Stimulated activated effector memory CD8-positive, alpha-beta T cell treated with anti-CD3 and anti-CD28 coated beads, Interleukin-12 subunit alpha, Interleukin-12 subunit beta, amount 100 ng/mL, for 72 hours (primary cell): ENCODE measurements around the gene B3GALT6.
"Not testable (repeated sequence)": the region's sequence is repeated elsewhere in the genome, so short reads cannot be mapped to it uniquely, and the experiment has no call there.

Source experiments
- ATAC-seq: fragments of 150-1000 bp; cut with Tn5 transposase; 2 replicates; pipeline ENCODE4 v1.10.0; 2021
- DNase-seq, 2 donors: peaks; one replicate each; pipeline ENCODE4 v3.0.0; 2021 to 2022; ENCODE audit warnings: low spot score in 2 of 2
- H3K27ac Mint-ChIP-seq: one replicate; pipeline ENCODE4 v1.8.0; 2022; ENCODE audit warnings: mild to moderate bottlenecking, mixed read lengths
- H3K36me3 Mint-ChIP-seq: one replicate; pipeline ENCODE4 v1.8.0; 2022; ENCODE audit warnings: mild to moderate bottlenecking, mixed read lengths
- H3K4me1 Mint-ChIP-seq: one replicate; pipeline ENCODE4 v1.8.0; 2022; ENCODE audit warnings: mixed read lengths
- H3K4me3 Mint-ChIP-seq: one replicate; pipeline ENCODE4 v1.8.0; 2022; ENCODE audit warnings: mild to moderate bottlenecking, mixed read lengths
- H3K9me3 Mint-ChIP-seq: one replicate; pipeline ENCODE4 v1.8.0; 2022; ENCODE audit warnings: mixed read lengths

B3GALT6 gene

DNA sequence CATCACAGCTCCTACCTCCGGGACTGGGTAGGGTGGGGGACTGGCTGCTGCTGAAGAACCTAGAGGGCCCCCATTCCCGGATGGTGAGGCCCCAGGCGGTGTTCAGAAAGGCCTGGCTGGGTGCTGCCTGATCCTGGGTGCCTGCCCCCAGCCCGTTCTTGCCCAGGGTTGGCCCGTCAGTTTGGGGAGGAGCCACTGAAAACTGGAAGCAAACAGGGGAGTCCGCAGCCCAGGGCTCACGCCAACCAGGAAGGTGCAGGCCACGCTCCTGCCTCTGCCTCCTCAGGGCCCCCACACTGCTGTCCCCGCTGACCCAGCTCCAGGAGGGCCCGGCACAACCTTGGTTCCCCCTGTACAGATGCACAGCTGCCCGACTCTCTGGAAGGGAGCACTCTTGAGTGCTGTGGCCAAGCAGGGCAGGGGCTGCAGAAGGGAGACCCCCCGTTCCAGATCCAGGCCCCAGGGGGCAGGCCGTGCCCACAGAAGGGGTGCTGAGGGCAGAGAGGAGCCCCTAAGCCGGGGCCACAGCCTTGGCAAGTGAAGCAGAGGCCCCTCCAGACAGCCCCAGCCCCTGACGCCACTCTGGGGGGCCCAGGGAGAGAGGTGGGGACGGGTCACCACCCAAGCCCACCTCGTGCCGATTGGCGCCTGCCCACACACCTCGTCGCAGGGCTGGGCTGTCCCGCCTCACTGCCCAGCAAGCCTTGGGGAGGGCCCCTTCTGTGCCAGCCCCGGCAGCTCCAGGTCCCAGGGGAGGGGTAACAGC lies 9.0 kb downstream of the B3GALT6 start:
- no peak overlapping the region for H3K27ac Mint-ChIP-seq
- no peaks in the 10 kb centered on the region for H3K4me1 Mint-ChIP-seq
- ATAC-seq (no peak), DNase-seq (no peak)
- no peaks in the 10 kb centered on the region for H3K36me3 Mint-ChIP-seq
- H3K4me3 Mint-ChIP-seq: no peak overlapping the region
- H3K9me3 Mint-ChIP-seq: no peaks in the 10 kb centered on the region

DNA sequence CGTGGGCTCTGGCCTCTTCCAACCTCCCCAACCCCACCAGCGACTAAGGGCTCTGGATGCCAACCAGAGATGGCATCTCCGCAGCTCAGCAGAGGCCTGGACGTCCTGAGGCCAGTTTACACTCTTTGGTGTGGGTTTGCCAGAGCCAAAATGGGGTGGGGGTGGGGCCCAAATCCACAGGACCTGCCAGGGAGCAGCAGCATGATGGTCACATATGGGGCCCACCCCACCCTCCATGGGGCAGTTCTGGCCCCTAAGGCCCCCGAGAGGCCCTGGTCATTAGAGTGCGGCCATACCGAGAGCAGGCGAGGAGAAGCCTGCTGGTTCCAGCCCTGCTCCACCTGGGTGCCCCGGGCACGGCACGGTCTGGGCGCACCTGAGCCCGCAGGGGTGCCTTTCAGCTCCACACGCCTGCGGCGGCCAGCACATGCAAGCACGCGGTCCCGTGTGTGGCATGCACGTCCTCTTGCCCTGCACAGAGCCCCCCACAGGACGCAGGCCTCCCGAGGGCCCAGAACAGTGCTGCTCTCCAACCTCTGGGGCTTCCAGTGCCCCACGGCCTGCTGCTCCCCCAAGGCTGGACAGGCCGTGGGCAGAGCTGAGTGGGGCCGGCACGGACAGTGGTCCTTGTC lies 9.7 kb downstream of the B3GALT6 start:
- Mint-ChIP-seq H3K27ac (no peak overlapping the region), H3K4me1 (no peaks in the 10 kb centered on the region), H3K9me3 (no peaks in the 10 kb centered on the region), H3K4me3 (no peak overlapping the region), H3K36me3 (no peaks in the 10 kb centered on the region)
- ATAC-seq (no peak), DNase-seq (no peak)

DNA sequence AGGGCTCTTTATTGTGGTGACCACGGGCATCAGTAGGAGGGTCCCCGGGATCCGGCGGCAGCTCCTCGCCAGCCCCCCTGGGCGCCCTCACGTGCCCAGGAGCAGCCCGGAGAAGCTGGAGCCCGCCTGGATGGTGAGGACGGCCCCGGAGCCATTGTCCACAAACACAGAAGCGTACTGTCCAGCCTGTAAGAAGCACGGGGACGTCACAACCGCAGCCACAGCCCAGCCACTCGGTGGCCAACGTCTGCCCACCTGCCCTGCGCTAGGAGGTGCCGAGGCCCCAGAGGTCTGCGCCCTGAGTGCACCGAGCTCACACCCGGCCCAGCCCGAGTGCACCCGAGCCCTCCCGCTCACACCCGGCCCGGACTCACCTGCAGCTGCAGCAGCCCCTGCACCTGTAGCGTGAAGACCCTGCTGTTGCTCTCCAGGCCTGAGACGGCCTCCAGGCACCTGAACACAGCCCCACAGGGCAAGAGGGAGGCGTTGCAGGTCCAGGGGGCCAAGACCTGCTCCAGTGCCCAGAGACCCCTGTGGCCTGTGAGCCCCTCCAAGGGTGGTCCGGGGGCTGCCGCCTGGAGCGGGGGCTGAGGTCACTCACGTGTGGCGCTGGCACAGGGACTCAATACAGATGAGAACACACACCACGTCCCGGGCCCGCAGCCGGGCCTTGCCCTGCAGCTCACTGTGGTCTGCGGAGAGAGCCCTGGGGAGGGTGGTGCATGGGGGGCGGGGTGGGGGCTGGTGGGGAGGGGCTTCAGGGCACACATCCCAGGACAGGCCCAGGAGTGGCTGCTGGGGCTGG lies 10.6 kb downstream of the B3GALT6 start:
- H3K4me1 Mint-ChIP-seq: no peaks in the 10 kb centered on the region
- no peaks in the 10 kb centered on the region for H3K9me3 Mint-ChIP-seq
- H3K4me3 Mint-ChIP-seq: no peak overlapping the region
- no peak overlapping the region for H3K27ac Mint-ChIP-seq
- no peaks in the 10 kb centered on the region for H3K36me3 Mint-ChIP-seq
- no peak for DNase-seq
- no peak for ATAC-seq

DNA sequence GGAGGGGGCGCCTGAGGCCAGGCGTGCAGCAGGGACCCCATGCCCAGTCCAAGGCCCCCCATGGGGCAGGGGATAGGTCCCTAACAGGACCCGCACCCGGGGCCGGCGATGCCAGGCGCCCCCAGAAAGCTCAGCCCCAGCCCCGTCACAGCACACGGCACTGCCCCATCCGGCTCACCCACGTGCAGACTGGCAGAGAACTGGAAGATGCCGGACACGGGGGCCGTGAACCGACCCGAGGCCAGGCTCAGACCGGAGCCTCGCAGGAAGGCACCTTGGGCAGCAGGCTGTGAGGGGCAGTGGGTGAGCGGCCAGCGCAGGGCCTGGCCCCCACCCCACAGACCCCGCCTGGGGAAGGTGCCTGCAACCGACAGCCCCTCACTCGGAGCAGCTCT lies 11.2 kb downstream of the B3GALT6 start:
- no peaks in the 10 kb centered on the region for H3K36me3 Mint-ChIP-seq
- no peaks in the 10 kb centered on the region for H3K4me1 Mint-ChIP-seq
- H3K4me3 Mint-ChIP-seq: no peak overlapping the region
- no peaks in the 10 kb centered on the region for H3K9me3 Mint-ChIP-seq
- ATAC-seq (no peak), DNase-seq (no peak)
- H3K27ac Mint-ChIP-seq: no peak overlapping the region

DNA sequence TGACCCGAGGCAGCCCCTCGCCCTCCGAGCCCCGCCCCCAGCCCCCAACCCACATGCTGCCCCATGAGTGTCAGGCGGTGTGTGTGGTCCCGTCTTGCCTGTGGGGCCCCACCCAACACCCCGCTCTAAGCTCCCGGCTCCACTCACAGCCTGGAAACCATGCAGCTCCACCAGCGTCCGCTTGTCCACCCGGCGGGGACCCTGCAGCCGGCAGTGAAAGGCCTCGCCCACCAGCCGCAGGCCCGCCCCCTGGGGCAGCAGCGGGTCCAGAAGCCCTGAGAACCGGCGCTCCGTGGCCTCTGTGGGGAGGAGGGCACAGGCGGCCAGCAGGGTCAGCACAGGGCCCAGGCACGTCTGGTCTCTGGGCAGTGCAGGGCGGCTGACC lies 11.8 kb downstream of the B3GALT6 start:
- Mint-ChIP-seq H3K27ac (no peak overlapping the region), H3K4me1 (no peaks in the 10 kb centered on the region), H3K4me3 (no peak overlapping the region), H3K9me3 (no peaks in the 10 kb centered on the region), H3K36me3 (no peaks in the 10 kb centered on the region)
- DNase-seq (no peak), ATAC-seq (no peak)

DNA sequence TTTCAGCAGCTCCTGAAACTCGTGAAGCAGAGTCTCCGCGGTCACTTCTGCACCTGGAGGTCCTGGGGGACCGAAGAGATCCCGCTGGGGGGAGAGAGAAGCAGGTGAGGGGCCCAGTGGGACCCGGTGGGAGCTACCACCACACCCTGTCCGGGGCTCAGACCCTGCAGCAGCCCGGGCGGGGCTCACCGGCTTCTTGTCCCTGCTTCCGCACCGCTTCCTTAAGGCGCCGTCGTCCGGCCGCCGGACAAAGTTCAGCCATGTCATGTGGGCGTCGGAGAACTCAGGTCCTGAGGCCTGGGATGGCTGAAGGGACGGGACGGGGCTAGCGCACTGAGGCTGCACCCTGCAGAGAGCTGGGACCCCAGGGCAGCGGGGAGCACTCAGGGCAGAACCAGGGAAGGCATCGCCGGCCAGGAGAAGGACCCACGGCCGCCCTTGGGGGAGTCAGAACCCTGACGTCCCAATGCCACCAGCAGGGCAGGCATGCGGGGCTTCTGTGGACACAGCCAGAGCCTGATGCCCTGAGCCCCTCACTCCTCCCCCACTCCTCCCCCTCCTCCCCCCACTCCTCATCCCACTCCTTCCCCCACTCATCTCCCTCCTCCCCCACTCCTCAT lies 12.3 kb downstream of the B3GALT6 start:
- H3K27ac Mint-ChIP-seq: no peak overlapping the region
- H3K4me1 Mint-ChIP-seq: no peaks in the 10 kb centered on the region
- DNase-seq (peak in 1 of 2 donors; percentile 51), ATAC-seq (no peak)
- no peaks in the 10 kb centered on the region for H3K36me3 Mint-ChIP-seq
- no peak overlapping the region for H3K4me3 Mint-ChIP-seq
- H3K9me3 Mint-ChIP-seq: no peaks in the 10 kb centered on the region

DNA sequence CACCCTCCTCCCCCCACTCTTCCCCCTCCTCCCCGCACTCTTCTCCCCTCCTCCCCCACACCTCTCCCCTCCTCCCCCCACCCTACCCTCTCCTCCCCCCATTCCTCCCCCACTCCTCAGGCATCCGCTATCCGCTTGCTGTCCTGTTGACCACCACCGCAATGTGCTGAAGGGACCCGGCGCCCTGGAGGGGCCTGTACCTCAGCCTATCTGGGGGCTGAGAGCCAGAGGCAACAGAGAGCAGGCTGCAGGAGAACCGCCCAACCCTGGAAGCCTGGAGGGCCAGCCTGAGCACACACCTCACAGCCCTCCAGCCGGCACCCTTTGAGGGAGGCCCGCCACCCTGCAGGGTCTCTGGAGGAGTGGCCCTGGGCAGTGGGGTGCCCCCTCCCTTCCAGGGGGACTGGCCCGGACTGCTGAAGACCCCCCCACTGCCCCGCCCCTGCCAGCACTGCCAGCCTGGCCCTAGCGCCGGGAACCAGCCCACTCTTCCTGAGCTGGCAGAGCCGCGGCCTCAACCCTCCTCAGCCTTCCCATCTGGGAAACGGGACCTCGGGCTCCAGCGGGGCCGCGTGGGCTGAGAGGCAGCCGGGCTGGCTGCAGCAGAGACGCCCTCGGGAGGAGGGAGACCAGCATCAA lies 13.3 kb downstream of the B3GALT6 start:
- ATAC-seq: no peak
- DNase-seq: no peak
- no peaks in the 10 kb centered on the region for H3K36me3 Mint-ChIP-seq

DNA sequence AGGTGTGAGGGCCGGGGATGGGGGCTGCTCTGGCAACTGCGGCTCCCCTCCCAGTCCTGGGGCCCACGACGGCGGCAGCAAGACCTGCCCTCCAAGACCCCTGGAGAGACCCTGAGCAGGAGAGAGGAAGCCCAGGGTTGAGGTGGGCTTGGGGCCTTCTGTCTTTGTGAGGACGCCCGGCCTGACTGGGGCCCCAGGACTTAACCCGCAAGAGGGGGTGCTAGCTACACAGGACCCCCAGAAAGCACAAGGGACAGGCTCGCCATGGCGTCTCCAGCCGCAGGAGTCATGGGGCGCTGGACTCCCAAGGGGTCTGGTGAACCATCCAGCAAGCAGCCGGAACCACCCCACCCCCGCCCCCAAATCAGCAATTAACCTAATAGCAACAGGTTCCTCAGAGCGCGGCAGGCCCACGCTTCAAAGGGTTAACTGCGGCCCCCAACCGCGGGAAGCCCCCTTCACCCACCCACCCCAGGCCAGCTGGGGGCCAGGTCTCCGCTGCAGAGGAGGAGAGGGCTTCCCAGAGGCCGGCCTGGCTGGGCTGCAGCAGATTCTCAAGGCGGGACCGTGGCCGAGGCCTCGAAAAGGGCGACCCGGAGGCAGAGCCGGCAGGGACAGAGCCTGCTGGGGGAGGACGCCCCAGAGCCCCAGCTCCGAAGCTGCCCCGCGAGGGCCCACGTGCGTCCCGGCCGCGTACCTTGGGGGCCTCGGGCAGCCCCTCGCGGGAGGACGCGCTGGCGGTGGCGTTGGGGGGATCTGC lies 14.0 kb downstream of the B3GALT6 start:
- Mint-ChIP-seq H3K4me3 (no peak overlapping the region), H3K27ac (no peak overlapping the region), H3K9me3 (no peaks in the 10 kb centered on the region), H3K36me3 (peaks cover 3% of the 10 kb centered on the region), H3K4me1 (peaks cover 11% of the 10 kb centered on the region)
- no peak for ATAC-seq
- no peak for DNase-seq

More for the DNA sequence above, 13.3 kb downstream of the B3GALT6 start:
- no peak overlapping the region for H3K27ac Mint-ChIP-seq
- H3K9me3 Mint-ChIP-seq: no peaks in the 10 kb centered on the region
- H3K4me1 Mint-ChIP-seq: peaks cover 5% of the 10 kb centered on the region
- H3K4me3 Mint-ChIP-seq: no peak overlapping the region

DNA sequence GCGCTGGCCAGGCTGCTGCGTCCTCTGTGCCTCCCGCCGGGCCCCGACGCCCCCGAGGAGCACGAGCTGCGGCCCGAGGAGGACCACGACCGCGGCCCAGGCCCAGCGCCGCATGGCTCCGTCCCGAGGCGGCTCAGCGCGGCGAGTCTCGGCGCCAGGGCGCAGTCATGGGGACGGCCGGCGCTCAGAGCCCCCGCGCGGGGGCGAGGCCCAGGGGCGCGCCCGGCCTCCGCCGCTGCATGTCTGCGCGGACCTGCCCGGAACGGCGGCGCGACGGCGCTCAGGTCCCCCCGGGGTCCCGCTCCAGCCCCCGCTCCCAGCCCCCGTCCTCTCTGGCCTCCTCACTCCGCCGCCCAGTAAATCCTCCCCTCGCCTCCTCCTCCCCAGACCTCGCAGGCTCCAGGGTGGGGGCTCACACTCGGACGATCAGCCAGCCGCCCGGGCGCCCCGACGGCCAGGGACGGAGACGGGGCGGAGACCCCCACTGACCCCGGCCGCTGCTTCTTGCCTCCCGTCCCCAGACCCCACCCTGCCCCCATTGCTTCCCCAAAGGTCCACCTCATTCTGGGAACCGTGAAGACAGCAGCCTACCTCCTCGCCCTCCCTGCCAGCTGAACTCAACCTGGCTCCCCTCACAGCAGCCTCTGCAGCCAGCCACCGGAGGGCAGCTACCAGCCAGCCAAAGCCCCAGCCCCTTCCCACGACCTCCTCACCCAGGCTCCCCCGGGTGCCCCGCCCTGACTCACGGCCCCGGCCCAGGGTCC lies 14.7 kb downstream of the B3GALT6 start, which contains the start of gene C1QTNF12:
Gene C1QTNF12, minus strand, starts transcription at position 146 of the 764 bp plus-strand sequence. Its CDS starts 32 bp downstream, at position 114.
- H3K9me3 Mint-ChIP-seq: no peaks in the 10 kb centered on the region
- DNase-seq: no peak
- peaks cover 14% of the 10 kb centered on the region for H3K4me1 Mint-ChIP-seq
- no peak for ATAC-seq
- no peak within 1 kb of the TSS for H3K27ac Mint-ChIP-seq
- H3K4me3 Mint-ChIP-seq: no peak within 1 kb of the TSS
- H3K36me3 Mint-ChIP-seq: peaks cover 7% of the 10 kb centered on the region

DNA sequence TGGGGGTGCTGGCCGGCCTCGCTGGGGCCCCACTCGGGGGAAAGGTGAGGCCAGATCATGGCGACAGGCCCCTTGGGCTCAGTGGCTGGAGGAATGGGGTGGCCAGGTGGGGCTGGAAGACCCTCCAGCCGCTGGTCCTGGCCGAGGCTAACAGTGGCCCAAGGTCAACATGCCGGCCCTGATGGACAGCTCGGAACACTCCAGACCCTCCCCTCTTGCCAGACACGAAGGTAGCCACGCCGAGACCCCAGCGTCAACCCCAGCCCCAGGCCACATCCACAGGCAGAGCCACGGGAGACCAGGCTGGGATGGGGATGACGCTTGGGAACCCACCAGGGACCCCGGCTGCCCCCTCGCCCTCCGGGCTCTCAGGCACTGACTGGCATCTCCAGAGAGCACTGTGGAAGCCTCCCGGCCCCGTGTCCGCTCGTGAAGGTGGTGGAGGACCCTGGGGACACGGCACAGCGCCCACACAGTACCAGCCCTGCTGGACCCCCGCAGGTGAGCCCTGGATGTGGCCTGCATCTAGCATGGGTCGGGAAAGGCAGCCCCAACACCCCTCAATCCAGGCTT lies 15.4 kb downstream of the B3GALT6 start:
- DNase-seq: no peak
- Mint-ChIP-seq H3K4me3 (no peak overlapping the region), H3K4me1 (peaks cover 14% of the 10 kb centered on the region), H3K9me3 (no peaks in the 10 kb centered on the region), H3K27ac (no peak overlapping the region), H3K36me3 (peaks cover 11% of the 10 kb centered on the region)
- no peak for ATAC-seq

DNA sequence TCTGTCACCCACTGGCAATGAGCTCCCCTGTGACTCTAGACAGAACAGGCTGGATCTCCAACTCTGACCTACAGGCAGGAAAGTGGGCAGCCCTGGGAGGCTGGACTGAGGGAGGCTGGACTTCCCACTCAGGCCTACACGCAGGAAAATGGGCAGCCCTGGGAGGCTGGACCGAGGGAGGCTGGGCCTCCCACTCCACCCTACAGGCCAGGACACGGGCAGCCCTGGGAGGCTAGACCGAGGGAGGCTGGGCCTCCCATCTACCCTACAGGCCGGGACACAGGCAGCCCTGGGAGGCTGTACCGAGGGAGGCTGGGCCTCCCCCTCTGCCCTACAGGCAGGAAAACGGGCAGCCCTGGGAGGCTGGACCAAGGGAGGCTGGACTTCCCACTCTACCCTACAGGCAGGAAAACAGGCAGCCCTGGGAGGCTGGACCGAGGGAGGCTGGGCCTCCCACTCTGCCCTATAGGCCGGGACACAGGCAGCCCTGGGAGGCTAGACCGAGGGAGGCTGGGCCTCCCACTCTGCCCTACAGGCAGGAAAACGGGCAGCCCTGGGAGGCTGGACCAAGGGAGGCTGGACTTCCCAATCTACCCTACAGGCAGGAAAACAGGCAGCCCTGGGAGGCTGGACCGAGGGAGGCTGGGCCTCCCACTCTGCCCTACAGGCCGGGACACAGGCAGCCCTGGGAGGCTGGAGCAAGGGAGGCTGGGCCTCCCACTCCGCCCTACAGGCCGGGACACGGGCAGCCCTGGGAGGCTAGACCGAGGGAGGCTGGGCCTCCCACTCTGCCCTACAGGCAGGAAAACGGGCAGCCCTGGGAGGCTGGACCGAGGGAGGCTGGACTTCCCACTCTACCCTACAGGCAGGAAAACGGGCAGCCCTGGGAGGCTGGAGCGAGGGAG lies 16.2 kb downstream of the B3GALT6 start:
- H3K27ac Mint-ChIP-seq, ATAC-seq, H3K9me3 Mint-ChIP-seq, DNase-seq, H3K4me3 Mint-ChIP-seq: not testable (repeated sequence)
- peaks cover 17% of the 10 kb centered on the region for H3K4me1 Mint-ChIP-seq
- H3K36me3 Mint-ChIP-seq: peaks cover 20% of the 10 kb centered on the region

DNA sequence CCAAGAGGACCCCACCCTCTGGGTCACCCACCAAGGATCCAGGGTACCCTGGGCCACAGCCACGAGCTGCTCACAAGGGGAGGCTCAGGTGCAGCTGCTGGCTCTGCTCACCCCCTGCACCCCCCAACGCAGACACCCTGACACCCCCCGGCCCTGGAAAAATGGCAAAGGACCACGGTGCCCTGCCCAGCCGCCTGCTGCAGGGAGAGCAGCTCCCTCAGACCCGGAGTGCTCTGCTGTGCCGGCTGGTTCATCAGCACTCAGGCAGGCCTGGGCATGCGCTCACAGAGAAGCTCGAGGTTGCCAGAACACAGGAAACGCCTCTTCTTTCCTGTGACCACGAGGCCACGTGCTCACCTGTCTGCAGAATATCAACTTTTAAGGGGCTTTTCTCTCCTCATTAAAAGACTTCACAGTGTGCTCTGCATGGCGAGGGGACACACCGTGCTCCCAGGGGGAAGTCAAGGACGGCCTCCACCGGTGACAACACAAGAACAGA lies 18.8 kb downstream of the B3GALT6 start:
- DNase-seq (peak; percentile 51 to 72), ATAC-seq (peak; percentile 94)
- no peaks in the 10 kb centered on the region for H3K9me3 Mint-ChIP-seq
- peaks cover 21% of the 10 kb centered on the region for H3K4me1 Mint-ChIP-seq
- peak overlapping the region; percentile 86 for H3K27ac Mint-ChIP-seq
- H3K4me3 Mint-ChIP-seq: peak overlapping the region; percentile 37
- peaks cover 42% of the 10 kb centered on the region for H3K36me3 Mint-ChIP-seq
